Measurements from ENCODE around the gene GRM4.

GRCh38 chr6:34143196-34143883 lies 2.5 kb downstream of the GRM4 start:
- TF ChIP-seq CTCF (IDR thresholded peaks at IDR 0.05) (no peak), POLR2A (IDR thresholded peaks at IDR 0.05) (no peak)

All from uterus (tissue), 2 donors.